T-helper 9 cell (primary cell): ENCODE data around the gene CTDSPL.

ENCODE experiments used
- DNase-seq: peaks from one replicate; pipeline ENCODE4 v3.0.0-alpha.2; 2020

Gene CTDSPL

GRCh38 chr3:37896827-37897226, 35.1 kb downstream of the CTDSPL start:
- DNase-seq: no peak

GRCh38 chr3:37897763-37898162, 36.1 kb downstream of the CTDSPL start:
- no peak for DNase-seq

GRCh38 chr3:37898424-37898823, 36.7 kb downstream of the CTDSPL start:
- no peak for DNase-seq

- DNase-seq: no peak
Observed at GRCh38 chr3:37899101-37899707, 37.5 kb downstream of the CTDSPL start.

GRCh38 chr3:37899711-37900306, 38.1 kb downstream of the CTDSPL start:
- no peak for DNase-seq

GRCh38 chr3:37901721-37902120, 40.0 kb downstream of the CTDSPL start:
- no peak for DNase-seq

GRCh38 chr3:37902674-37903073, 41.0 kb downstream of the CTDSPL start:
- no peak for DNase-seq

GRCh38 chr3:37903320-37903719, 41.6 kb downstream of the CTDSPL start:
- no peak for DNase-seq

GRCh38 chr3:37903734-37904133, 42.1 kb downstream of the CTDSPL start:
- DNase-seq: no peak

GRCh38 chr3:37904601-37905000, 42.9 kb downstream of the CTDSPL start:
- no peak for DNase-seq

GRCh38 chr3:37905346-37905745, 43.7 kb downstream of the CTDSPL start:
- no peak for DNase-seq

GRCh38 chr3:37905987-37906674, 44.5 kb downstream of the CTDSPL start:
- DNase-seq: no peak

GRCh38 chr3:37906734-37907282, 45.1 kb downstream of the CTDSPL start:
- DNase-seq: no peak

GRCh38 chr3:37907371-37907770, 45.7 kb downstream of the CTDSPL start:
- no peak for DNase-seq

GRCh38 chr3:37907906-37908305, 46.2 kb downstream of the CTDSPL start:
- no peak for DNase-seq

- no peak for DNase-seq
Observed at GRCh38 chr3:37909067-37909911, 47.6 kb downstream of the CTDSPL start.

- DNase-seq: no peak
Observed at GRCh38 chr3:37910671-37911400, 49.2 kb downstream of the CTDSPL start.

GRCh38 chr3:37912052-37912733, 50.5 kb downstream of the CTDSPL start:
- no peak for DNase-seq

- DNase-seq: no peak
Observed at GRCh38 chr3:37913522-37913921, 51.8 kb downstream of the CTDSPL start.

GRCh38 chr3:37916685-37917084, 55.0 kb downstream of the CTDSPL start:
- DNase-seq: no peak

GRCh38 chr3:37918627-37919026, 56.9 kb downstream of the CTDSPL start:
- no peak for DNase-seq
